G401 (cell line): ENCODE results near the gene TECTA. TPM values are rescaled to one million over a fixed set of nuclear protein-coding genes. Genes with fewer than 3 reads are reported as not detected.
A peak's percentile ranks its signal among the peaks of the same experiment; 100 is the strongest.

Experiments
- DNase-seq: peaks from one replicate; pipeline ENCODE4 v3.0.0-alpha.2; 2015; ENCODE audit warnings: low spot score
- in situ Hi-C: cut with HindIII; loops from 2 replicates; pipeline ENCODE4 v1.10.0; 2016; ENCODE audit warnings: low sequenced_read_pairs, mixed read lengths
- total RNA-seq: library from RNA; depleted of rRNA; stranded (reverse); fragments of >200 nt; shearing (Covaris generic); gene quantifications from 2 replicates; pipeline ENCODE4 v1.2.3, GENCODE V29; 2014; rRNA removed

Gene TECTA, protein sequence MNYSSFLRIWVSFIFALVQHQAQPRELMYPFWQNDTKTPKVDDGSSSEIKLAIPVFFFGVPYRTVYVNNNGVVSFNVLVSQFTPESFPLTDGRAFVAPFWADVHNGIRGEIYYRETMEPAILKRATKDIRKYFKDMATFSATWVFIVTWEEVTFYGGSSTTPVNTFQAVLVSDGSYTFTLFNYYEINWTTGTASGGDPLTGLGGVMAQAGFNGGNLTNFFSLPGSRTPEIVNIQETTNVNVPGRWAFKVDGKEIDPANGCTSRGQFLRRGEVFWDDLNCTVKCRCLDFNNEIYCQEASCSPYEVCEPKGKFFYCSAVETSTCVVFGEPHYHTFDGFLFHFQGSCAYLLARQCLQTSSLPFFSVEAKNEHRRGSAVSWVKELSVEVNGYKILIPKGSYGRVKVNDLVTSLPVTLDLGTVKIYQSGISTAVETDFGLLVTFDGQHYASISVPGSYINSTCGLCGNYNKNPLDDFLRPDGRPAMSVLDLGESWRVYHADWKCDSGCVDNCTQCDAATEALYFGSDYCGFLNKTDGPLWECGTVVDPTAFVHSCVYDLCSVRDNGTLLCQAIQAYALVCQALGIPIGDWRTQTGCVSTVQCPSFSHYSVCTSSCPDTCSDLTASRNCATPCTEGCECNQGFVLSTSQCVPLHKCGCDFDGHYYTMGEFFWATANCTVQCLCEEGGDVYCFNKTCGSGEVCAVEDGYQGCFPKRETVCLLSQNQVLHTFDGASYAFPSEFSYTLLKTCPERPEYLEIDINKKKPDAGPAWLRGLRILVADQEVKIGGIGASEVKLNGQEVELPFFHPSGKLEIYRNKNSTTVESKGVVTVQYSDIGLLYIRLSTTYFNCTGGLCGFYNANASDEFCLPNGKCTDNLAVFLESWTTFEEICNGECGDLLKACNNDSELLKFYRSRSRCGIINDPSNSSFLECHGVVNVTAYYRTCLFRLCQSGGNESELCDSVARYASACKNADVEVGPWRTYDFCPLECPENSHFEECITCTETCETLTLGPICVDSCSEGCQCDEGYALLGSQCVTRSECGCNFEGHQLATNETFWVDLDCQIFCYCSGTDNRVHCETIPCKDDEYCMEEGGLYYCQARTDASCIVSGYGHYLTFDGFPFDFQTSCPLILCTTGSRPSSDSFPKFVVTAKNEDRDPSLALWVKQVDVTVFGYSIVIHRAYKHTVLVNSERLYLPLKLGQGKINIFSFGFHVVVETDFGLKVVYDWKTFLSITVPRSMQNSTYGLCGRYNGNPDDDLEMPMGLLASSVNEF (N-terminal part only)
- total RNA-seq = 0.17 and 0.37 TPM in 2 replicates

GRCh38 chr11:121100943-121101342, at the start of gene TECTA:
Gene TECTA (plus strand): TSS chr11:121101243. CDS start chr11:121102666, 1,423 bp downstream.
- in situ Hi-C loops = no loop called here
- DNase-seq = no peak

DNA sequence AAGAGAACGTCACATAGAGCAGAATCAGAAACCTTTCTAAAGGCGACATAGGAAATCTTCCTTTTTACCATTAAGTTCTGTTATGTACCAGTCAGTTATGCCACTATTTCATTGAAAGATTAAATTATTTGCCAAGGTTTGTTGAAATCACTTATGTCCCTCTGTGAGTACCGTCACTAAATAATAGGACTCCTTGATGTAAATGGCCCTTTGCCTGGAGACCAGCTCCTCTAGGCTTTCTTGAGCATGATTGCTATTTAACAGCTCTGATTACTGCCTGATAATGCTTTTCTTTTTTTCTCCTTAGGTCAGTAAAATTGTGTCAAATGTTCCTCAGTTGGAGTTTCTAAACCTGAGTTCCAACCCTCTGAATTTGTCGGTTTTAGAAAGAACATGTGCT, 47.8 kb upstream of the TECTA start:
- no peak for DNase-seq
- in situ Hi-C loops = no loop called here

DNA sequence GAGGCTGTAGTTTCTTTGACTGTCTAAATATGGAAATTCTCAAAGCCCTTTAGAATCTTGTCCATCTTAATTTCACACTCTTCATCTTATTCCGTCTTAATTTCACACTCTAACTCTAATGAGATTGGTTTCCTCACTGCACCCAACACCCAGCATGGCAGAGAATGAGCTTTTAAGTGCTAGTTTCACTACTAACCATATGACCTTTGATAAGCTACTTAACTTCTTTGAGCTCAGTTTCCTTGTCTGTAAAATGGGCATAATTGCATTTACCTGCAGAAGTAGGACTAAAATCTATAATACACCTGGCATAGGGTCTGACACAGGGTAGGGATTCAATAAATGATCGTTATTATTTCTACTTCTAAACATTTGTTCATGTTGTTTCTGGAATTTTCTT, 46.8 kb upstream of the TECTA start:
- in situ Hi-C loops = no loop called here
- no peak for DNase-seq

DNA sequence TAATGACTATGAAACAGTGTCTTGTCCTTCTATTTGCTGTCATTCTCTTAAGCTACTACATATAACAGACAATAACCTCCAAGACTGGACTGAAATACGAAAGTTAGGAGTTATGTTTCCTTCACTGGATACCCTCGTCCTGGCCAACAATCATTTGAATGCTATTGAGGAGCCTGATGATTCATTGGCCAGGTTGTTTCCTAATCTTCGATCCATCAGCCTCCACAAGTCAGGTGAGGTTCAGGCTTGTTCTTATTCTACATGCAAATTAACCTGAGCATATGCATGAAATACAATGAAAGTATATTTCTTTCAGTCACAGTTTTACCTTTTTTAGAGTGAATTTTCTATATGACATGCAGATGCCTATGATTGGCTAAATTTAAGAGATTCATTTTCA, 46.0 kb upstream of the TECTA start:
- DNase-seq = no peak
- in situ Hi-C loops = no loop called here

DNA sequence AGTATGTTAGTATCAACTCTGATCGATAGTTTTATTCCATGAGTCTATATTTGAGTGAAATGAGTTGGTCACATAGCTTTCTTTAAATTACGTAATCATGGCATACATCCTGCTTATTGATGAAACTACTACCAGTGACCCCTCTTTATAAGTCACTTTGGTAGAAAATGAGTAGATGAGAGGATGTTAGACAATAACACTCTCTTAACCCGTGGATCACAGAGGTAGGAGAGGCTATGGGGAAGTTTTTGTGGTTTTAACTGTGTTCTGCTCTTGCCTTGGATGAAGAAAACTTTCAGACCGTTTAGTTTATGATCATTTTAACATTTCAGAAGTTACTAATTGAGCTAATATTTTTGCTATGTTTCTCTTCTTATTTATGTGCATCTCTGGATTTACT, 43.1 kb upstream of the TECTA start:
- no peak for DNase-seq
- in situ Hi-C loops = no loop called here

GRCh38 chr11:121058941-121059340, 42.1 kb upstream of the TECTA start:
- in situ Hi-C loops = no loop called here
- DNase-seq = no peak

DNA sequence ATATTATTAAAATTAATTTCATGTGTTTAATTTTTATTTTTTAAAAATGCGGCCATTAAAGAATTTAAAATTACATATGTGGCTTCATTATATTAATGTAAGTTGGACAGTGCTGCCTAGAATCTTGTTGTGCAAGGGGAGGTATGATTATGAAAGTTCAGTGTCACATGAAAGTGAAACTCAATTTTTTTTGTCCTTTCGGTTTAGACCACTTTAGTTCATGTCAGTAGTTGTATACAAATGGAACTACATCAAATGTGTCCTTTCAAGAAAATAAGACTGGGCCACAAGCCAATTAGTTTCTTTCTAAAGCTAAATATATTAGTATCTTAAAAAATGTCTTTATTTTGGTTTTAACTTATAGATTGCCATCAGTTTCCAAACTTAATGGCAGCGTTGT, 41.4 kb upstream of the TECTA start:
- in situ Hi-C loops = no loop called here

DNA sequence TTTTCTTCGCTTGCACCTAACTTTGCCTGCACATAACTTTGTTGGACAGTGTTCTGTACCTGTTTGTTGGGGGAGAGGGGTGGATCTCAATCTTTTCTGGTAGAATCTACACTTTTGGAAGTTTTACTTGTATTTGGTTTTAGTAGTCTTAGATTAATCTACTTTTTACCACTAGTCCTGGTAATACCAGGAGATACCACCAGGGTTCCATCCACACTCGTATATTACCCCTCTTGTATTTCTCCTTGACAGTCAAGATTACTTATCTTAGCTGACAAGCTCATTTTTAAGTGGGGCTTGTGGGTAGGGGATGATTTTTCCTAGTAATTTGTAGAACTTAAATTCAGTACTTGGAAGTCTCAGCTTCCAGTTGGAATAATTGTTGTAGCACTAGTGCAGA, 37.3 kb upstream of the TECTA start:
- no peak for DNase-seq
- in situ Hi-C loops = no loop called here

More for the DNA sequence above, 41.4 kb upstream of the TECTA start:
- no peak for DNase-seq

GRCh38 chr11:121066623-121067022, 34.4 kb upstream of the TECTA start:
- no peak for DNase-seq
- in situ Hi-C loops = no loop called here

GRCh38 chr11:121067026-121067425, 34.0 kb upstream of the TECTA start:
- in situ Hi-C loops = no loop called here
- no peak for DNase-seq

GRCh38 chr11:121067453-121067852, 33.6 kb upstream of the TECTA start:
- no peak for DNase-seq
- in situ Hi-C loops = no loop called here

GRCh38 chr11:121067962-121068647, 32.9 kb upstream of the TECTA start:
- in situ Hi-C loops = no loop called here
- DNase-seq = no peak

DNA sequence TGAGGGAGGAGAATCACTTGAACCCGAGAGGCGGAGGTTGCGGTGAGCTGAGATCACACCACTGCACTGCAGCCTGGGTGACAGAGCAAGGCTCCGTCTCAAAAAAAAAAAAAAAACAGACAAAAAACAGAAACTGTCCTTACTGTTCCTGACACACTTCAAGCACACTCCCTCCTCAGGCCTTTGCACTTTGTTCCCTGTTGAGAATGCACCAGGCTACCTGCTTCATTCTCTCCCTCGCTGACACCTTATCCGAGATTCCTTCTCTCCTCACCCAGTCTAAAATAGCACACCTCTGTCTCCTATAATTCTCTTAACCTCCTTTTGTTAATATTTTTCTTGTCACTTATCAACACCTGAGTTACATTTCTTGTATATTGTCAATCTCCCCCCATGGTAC, 32.3 kb upstream of the TECTA start:
- in situ Hi-C loops = no loop called here
- no peak for DNase-seq

GRCh38 chr11:121070951-121071845, 29.8 kb upstream of the TECTA start:
- DNase-seq = no peak
- in situ Hi-C loops = no loop called here

- in situ Hi-C loops = no loop called here
- peak; percentile 2 for DNase-seq
Observed at GRCh38 chr11:121071846-121072450, 29.1 kb upstream of the TECTA start.

DNA sequence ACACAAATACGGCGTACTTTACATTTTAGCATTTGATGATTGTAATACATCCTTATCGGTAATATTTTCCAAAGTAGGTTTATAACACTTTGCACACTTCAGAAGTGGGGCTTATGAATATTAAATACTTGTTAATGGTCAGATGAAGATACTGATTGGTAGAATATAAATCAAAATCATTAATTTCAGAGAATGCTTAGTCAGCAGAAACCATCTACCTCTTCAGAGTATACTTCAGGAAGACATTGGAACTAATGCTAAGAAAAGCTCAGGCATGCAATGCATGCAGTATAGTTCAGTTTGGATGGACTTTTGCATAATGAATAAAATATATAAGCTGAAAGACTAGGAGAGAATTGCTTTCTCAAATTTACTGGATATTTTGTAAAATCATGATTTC, 19.7 kb upstream of the TECTA start:
- in situ Hi-C loops = no loop called here
- DNase-seq = no peak

DNA sequence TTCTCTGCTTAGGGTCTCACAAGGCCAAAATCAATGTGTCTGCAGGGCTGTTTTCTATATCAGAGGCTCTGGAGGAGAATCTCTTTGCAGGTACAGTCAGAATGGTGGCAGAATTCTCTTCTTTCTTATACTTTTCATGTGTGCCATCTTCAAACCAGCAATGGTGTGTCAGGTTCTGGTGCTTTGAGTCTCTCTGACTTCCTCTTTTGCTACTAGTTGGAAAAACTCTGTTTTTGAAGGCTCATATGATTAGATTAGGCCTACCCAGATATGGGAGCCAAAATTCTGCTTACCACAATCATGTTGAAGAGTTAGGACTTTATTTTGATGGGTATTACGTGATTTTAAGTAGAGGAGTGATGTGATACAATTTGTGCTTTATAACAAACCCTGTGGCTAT, 18.8 kb upstream of the TECTA start:
- in situ Hi-C loops = no loop called here
- no peak for DNase-seq

GRCh38 chr11:121082670-121083069, 18.4 kb upstream of the TECTA start:
- no peak for DNase-seq
- in situ Hi-C loops = no loop called here
